Medulla oblongata (tissue), 1 donor: Measurements from ENCODE around the gene DAB1.

Experiments used
- DNase-seq: peaks from one replicate; pipeline ENCODE4 v3.0.0-alpha.2; 2015; ENCODE audit errors: extremely low spot score

Gene DAB1

GRCh38 chr1:57418971-57419370 is 4.9 kb downstream of the DAB1 start:
- DNase-seq, result no peak

GRCh38 chr1:57411262-57411661 is 12.6 kb downstream of the DAB1 start:
- no peak for DNase-seq

- no peak for DNase-seq
These were observed 13.4 kb downstream of the DAB1 start for GRCh38 chr1:57410508-57410907.

- no peak for DNase-seq
These were observed 15.9 kb downstream of the DAB1 start for GRCh38 chr1:57407928-57408327.

- DNase-seq, result no peak
These were observed 17.4 kb downstream of the DAB1 start for GRCh38 chr1:57406428-57406970.

GRCh38 chr1:57404884-57405283 is 19.0 kb downstream of the DAB1 start:
- DNase-seq, result no peak

- no peak for DNase-seq
These were observed 20.7 kb downstream of the DAB1 start for GRCh38 chr1:57403201-57403600.

GRCh38 chr1:57401671-57402070 is 22.2 kb downstream of the DAB1 start:
- DNase-seq, result no peak

- no peak for DNase-seq
These were observed 23.8 kb downstream of the DAB1 start for GRCh38 chr1:57400048-57400447.

GRCh38 chr1:57393058-57393584 is 30.7 kb downstream of the DAB1 start:
- DNase-seq, result no peak

GRCh38 chr1:57385336-57385735 is 38.5 kb downstream of the DAB1 start:
- no peak for DNase-seq

- no peak for DNase-seq
These were observed 39.0 kb downstream of the DAB1 start for GRCh38 chr1:57384901-57385300.

GRCh38 chr1:57384284-57384683 is 39.6 kb downstream of the DAB1 start:
- DNase-seq, result no peak

GRCh38 chr1:57381871-57382270 is 42.0 kb downstream of the DAB1 start:
- no peak for DNase-seq

GRCh38 chr1:57381426-57381825 is 42.4 kb downstream of the DAB1 start:
- DNase-seq, result no peak

GRCh38 chr1:57380923-57381322 is 42.9 kb downstream of the DAB1 start:
- DNase-seq, result no peak

GRCh38 chr1:57378534-57378933 is 45.3 kb downstream of the DAB1 start:
- DNase-seq, result no peak

GRCh38 chr1:57377339-57378139 is 46.3 kb downstream of the DAB1 start:
- DNase-seq, result no peak

- no peak for DNase-seq
These were observed 47.8 kb downstream of the DAB1 start for GRCh38 chr1:57376041-57376440.

- no peak for DNase-seq
These were observed 54.0 kb downstream of the DAB1 start for GRCh38 chr1:57369889-57370288.

GRCh38 chr1:57367945-57368344 is 55.9 kb downstream of the DAB1 start:
- DNase-seq, result no peak

GRCh38 chr1:57363643-57364042 is 60.2 kb downstream of the DAB1 start:
- DNase-seq, result no peak

GRCh38 chr1:57363165-57363564 is 60.7 kb downstream of the DAB1 start:
- DNase-seq, result no peak
